NCI-H510A (cell line): ENCODE data around the gene SLC2A5.

Experiments used
- DNase-seq: peaks from one replicate; lab custom pipeline; 2025; lab: John Stamatoyannopoulos, UW

SLC2A5 gene

DNA sequence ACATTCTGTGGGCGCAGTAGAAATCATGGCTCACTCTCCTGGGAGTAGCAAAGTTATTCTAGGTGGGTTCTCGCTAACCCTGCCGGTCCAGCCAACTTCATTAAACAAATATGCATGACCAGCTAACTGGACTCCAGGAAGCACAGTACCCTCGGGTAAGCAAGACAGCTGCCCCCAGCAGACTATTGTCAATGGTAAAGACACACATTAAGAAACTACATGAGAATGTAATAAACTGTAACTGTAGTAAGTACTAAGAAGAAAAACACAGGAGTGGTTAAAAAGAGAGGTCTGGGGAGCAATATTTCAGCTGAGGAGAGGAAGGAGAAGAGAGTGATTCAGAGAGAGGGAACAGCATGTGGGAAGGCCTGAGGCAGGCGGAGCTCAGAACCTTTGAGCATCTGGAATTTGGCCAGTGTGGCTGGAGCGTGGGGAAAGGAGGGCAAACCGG lies 7.4 kb downstream of the SLC2A5 start:
- no peak for DNase-seq

- no peak for DNase-seq
Measured at GRCh38 chr1:9061252-9061960, 8.0 kb downstream of the SLC2A5 start.

DNA sequence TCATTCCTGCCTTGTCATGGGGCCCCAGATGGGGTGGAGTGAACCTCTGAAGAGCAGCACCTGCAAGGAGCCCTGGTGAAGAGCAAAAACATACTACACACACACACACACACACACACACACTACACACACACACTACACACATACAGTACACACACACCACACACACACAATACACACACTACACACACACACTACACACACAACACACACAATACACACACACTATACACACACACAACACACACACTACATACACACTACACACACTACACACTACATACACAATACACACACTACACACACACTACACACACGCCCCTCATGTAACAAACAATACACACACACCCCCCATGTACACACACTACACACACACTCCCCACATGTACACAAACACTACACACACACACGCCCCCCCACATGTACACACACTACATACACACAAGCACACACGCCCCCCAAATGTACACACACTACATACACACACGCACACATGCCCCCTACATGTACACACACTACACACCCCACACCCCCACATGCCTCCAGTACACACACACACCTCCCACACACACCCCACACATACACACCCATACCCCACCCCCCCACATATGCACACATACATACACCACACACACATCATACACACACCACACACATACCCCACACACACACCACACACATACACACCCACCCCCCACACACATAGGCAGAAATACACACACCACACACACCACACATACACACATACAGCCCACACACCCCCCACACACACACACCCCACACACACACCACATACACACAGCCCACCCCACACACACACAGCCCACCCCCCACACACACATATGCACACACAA lies 9.3 kb downstream of the SLC2A5 start:
- DNase-seq = no peak

GRCh38 chr1:9058465-9058864 lies 11.0 kb downstream of the SLC2A5 start:
- DNase-seq = no peak

GRCh38 chr1:9057851-9058250 lies 11.6 kb downstream of the SLC2A5 start:
- DNase-seq = no peak

GRCh38 chr1:9052272-9053049 lies 17.0 kb downstream of the SLC2A5 start:
- no peak for DNase-seq

- no peak for DNase-seq
Measured at GRCh38 chr1:9051379-9051778, 18.1 kb downstream of the SLC2A5 start.

DNA sequence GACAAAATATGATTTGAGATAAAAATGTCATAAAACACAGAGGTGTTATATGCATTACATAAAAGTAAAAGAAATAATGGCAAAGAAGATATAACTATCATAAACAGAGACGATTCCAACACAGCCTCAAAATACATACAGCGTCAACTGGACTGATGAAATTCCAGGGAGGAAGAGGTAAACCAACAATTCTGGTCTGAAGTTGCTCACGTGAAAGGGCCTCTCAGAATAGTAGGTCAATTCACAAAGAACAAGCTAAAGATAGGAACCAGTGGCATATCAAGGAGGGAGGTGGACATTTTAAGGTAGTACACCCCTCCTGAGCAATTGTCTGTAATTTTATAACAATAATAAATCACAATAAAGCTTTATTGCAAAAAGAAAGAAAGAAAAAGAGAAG lies 18.6 kb downstream of the SLC2A5 start:
- DNase-seq = no peak

- no peak for DNase-seq
Measured at GRCh38 chr1:9048551-9048950, 20.9 kb downstream of the SLC2A5 start.

DNA sequence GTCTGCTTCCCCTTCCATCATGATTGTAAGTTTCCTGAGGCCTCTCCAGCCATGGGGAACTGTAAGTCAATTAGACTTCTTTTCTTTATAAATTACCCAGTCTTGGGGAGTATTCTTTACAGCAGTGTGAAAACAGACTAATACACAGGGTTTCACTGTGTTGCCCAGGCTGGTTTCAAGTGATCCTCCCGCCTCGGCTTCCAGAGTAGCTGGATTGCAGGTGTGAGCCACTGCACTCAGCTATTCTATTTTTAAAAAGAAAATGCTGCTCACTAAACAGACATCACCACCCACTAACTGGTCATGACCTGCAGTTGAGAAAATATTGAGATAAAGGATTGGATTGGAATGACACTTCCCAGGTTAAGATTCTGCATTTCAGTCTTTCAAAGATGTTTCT lies 22.4 kb downstream of the SLC2A5 start:
- DNase-seq = no peak

GRCh38 chr1:9045861-9046510 lies 23.4 kb downstream of the SLC2A5 start:
- no peak for DNase-seq

GRCh38 chr1:9044236-9044635 lies 25.2 kb downstream of the SLC2A5 start:
- DNase-seq = no peak

GRCh38 chr1:9042272-9042671 lies 27.2 kb downstream of the SLC2A5 start:
- DNase-seq = no peak

GRCh38 chr1:9041116-9041779 lies 28.2 kb downstream of the SLC2A5 start:
- DNase-seq = no peak

GRCh38 chr1:9040659-9041030 lies 28.8 kb downstream of the SLC2A5 start:
- DNase-seq = no peak

DNA sequence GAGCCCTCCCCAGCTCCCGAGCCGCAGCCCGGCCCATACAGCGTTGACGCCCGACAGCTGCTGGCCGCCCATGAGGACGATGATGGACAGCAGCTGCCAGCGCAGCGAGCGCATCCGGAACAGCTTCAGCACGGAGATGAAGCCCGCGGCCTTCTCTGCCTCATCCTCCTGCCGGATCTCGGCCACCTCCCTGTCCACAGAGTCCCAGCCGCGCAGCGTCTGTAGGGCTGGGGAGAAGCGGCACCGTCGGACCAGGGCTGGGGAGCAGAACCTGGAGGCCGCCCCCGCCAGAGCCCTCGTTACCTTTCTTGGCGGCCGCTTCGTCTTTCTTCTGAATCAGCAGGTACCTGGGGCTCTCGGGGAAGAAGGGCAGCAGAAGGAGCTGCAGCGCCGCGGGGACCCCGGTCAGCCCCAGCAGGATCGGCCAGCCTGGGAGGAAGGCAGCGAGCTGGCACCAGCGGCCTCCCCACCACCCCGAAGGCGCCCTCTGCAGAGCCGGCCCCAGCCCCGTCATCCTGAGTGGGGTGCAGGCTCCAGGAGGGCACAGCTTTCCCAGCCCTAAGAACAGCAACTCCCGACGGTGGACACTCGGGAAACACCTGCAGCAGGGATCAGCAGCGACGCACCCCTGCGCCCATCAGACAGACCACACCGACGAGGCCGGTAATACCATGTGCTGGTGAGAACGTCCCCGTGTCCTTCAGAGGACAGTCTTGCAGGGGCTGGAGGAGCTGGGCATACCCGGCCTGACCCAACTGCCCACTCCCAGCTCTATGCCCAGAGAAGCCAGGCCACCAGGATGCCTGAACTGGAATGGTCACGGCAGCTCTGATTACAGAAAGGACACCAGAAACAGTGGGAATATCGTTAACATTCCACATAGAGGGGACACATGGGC lies 29.4 kb downstream of the SLC2A5 start:
- DNase-seq = no peak

- no peak for DNase-seq
Measured at GRCh38 chr1:9038881-9039760, 30.3 kb downstream of the SLC2A5 start.

- no peak for DNase-seq
Measured at GRCh38 chr1:9038338-9038650, 31.1 kb downstream of the SLC2A5 start.

GRCh38 chr1:9037476-9038337 lies 31.7 kb downstream of the SLC2A5 start:
- DNase-seq = no peak
